ENCODE data around the gene ZNF681.
"Not testable (repeated sequence)": the region's sequence is repeated elsewhere in the genome, so short reads cannot be mapped to it uniquely, and the experiment has no call there.

Gene ZNF681

GRCh38 chr19:23771761-23772674 lies 13.3 kb upstream of the ZNF681 start:
- no peak for FAIRE-seq

DNA sequence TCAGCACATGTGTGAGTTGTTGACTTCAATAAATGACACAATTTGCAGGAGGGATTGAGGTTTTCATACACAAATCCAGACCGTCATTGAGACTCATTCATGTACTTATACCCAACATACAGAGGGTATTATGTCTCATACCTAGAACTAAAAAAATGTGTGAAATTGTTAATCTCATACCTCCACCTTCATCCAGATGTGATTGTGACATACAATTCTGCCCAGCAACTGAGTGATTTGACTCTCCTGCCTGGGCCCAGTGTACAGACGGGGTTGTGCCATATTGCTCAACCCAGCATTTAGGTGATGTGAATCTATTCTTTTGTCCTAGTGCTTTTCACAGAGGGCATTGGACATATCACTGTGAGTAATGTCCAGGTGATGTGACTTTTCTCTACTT lies 12.6 kb upstream of the ZNF681 start:
- FAIRE-seq: no peak

DNA sequence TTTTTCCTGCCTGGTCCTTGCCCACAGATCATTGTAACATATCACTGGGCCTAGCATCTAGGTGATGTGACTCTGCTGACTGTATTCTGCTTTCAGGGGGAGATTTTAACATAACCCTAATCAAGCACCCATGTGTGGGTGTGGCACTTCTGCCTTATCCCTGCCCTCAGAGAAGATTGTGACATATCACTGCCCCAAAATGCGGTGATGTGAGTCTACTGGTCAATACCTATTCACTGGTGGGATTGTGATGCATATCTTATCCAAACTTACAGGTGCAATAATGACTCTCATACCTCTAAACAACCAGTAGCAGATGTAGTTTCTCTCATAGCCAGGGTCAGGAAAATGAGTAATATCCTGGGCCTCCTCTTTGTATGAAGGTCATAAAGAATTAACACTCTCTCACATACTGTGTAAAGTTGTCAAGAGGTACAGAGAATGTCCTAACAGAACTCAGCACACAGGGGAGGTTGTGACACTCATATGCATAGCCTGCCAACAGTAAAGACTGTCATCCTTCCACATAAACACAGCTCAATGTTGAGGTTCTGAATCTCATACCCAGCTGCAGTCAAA lies 12.1 kb upstream of the ZNF681 start:
- FAIRE-seq: no peak

DNA sequence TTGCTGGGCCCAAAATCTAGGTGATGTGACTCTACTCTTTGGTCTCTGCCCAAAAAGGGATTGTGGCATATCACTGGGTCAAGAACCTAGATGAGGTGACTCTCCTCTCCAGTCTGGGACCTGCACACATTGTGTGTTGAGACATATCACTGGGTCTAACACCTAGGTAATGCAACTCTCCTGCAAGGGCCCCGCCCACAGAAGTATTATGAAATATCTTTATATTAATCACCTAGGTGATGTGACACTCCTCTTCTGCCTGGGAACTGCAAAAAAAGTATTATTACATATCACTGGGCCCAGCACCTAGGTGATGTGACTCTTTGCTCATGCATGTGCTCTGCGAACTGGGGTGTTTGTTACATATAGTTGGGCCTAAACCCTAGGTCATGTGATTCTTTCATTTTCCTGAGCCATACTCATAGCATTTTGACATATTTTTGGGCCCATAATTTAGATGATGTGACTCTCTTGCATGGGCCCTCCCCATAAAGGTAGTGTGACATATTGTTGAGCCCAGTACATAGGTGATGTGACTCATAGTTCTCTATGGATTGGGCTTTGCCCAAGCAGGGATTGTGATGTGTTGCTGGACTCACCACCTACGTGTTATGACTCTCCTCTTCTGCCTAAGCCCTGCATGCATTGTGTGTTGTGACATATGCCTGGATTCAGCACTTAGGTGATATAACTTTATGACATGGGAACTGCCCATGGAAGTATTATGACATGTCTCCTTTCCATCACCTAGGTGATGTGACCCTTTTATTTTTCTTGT lies 11.2 kb upstream of the ZNF681 start:
- no peak for FAIRE-seq

DNA sequence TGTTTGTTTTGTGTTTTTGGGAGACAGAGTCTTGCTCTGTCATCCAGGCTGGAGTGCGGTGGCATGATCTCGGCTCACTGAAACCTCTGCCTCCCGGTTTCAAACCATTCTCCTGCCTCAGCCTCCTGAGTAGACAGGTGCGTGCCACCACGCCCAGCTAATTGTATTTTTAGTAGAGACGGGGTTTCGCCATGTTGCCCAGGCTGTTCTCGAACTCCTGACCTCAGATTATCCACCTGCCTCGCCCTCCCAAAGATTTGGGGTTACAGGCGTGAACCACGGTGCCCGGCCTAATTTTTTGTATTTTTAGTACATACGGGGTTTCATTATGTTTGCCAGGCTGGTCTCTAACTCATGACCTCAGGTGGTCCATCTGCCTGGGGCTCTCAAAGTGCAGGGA lies 8.3 kb upstream of the ZNF681 start:
- no peak for FAIRE-seq

DNA sequence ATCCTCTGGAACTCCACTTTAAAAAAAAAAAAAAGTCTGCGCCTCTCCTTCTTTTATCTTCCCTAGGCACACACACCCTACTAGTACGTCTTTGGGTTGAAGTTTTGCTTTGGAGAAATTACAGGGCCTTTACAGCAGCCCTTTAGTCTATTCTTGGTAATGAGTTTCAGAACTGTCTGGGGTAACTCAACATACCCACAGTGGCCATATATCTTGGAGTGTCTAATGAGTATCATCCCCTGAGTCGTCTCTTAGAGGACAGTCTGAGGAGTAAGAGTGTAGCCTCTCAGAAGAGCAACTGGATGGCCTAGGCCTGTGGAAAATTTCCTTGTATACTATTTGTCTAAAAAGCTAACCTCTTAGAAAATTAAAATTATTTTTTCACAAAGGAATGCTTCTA lies 6.1 kb upstream of the ZNF681 start:
- FAIRE-seq: no peak

DNA sequence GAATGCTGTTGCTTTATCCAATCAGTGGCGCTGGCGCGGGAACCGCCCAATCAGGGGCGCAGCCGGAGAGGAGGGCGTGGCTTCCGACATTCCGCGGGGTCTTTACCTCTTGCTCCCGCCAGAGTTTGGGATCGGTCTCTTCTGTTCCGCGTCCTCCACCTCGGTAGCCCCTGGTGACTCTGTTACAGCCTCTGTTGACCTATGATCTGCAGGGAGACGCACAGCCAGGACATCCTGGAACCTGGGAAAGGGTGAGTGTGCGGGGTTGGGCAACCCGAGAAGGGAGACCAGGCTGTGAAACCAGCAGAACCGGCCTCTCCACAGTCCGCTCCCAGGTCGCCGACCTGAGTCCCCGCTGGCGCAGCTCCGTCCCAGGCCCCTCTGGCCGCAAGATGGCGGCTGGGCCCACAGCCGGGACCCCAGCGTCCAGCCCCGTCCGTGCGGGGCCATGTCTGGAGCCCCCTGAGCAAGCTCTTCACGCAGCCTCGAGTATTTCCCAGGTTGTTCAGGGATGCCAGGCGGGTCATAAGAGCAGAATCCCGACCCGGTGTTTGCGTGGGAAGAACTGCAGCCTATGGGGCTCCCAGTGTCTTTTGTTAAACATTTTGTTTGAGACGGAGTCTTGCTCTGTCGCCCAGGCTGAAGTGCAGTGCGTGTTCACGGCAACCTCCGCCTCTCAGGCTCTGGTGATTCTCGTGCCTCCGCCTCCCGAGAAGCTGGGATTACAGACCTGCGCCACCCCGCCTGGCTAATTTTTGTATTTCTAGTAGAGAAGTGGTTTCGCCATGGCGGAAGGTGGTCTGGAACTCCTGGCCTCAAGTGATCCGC lies 4.4 kb upstream of the ZNF681 start:
- FAIRE-seq: no peak

- no peak for FAIRE-seq
Measured at GRCh38 chr19:23762548-23762883, 3.8 kb upstream of the ZNF681 start.

DNA sequence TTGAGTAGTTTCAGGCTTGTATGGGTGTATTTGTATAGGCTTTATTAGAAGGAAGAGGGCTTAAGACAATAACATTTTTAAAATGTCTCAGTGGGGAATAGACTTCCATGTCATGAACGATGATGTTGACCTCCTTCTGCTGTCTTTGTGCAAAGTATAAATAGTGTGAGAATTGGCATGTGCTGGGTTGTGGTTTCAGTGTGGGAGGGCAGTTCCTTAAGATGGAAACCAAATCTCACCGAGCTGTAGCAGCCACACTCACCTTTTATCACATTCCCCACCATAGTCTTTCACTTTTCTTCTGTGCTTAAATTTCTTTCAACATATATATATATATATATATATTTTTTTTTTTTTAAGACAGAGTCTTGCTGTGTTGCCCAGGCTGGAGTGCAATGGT lies 1.6 kb upstream of the ZNF681 start:
- not testable (repeated sequence) for FAIRE-seq

- not testable (repeated sequence) for FAIRE-seq
Measured at GRCh38 chr19:23743633-23744232, 15.0 kb downstream of the ZNF681 start.

- FAIRE-seq: not testable (repeated sequence)
Measured at GRCh38 chr19:23730729-23731465, 27.8 kb downstream of the ZNF681 start.

- FAIRE-seq: not testable (repeated sequence)
Measured at GRCh38 chr19:23724161-23724560, 34.5 kb downstream of the ZNF681 start.

DNA sequence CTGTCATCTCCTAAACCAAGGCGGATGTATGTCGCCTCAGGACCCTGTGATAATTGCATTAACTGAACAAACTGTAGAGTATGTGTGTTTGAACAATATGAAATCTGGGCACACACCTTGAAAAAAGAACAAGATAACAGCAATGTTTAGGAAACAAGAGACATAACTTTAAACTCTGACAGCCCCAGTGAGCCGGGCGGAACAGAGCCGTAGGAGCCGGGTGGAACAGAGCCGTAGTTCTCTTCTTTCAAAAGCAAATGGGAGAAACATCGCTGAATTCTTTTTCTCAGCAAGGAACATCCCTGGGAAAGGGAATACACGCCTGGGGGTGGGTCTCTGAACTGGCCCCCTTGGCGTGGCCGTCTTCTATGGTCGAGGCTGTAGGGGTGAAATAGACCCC lies 39.9 kb downstream of the ZNF681 start:
- FAIRE-seq: no peak

- no peak for FAIRE-seq
Measured at GRCh38 chr19:23716792-23717191, 41.9 kb downstream of the ZNF681 start.

DNA sequence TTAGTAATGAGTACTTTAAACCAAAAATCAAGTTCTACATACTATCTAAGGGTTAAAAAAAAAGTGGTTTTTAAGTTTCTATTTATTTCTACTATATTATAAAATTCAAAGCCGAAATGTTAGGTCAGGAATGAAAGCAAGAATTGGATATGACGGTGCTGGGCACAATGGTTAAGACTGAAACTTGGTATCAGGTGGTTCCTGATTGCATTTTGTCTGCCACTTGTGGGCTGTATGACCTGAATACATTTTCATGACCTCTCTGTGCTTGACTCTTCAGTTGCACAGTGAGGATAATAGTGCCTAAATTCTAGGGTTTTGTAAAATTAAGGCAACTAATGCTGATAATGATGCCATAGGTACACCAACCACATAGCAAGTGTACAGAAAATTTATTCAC lies 49.3 kb downstream of the ZNF681 start:
- no peak for FAIRE-seq

DNA sequence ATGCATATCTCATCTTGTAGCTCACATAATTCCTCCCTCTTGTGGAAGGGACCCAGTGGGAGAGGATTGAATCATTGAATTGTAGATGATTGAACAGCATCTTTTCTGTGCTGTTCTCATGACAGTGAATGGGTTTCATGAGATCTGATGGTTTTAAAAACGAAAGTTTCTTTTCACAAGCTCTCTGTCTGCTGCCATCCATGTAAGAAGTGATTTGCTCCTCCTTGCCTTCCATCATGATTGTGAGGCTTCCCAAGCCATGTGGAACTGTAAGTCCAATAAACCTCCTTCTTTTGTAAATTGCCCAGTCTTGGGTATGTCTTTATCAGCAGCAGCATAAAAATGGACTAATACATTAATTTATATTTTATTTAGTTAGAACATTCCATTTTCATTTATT lies 52.0 kb downstream of the ZNF681 start:
- FAIRE-seq: no peak

GRCh38 chr19:23699521-23699860 lies 59.2 kb downstream of the ZNF681 start:
- FAIRE-seq: no peak

DNA sequence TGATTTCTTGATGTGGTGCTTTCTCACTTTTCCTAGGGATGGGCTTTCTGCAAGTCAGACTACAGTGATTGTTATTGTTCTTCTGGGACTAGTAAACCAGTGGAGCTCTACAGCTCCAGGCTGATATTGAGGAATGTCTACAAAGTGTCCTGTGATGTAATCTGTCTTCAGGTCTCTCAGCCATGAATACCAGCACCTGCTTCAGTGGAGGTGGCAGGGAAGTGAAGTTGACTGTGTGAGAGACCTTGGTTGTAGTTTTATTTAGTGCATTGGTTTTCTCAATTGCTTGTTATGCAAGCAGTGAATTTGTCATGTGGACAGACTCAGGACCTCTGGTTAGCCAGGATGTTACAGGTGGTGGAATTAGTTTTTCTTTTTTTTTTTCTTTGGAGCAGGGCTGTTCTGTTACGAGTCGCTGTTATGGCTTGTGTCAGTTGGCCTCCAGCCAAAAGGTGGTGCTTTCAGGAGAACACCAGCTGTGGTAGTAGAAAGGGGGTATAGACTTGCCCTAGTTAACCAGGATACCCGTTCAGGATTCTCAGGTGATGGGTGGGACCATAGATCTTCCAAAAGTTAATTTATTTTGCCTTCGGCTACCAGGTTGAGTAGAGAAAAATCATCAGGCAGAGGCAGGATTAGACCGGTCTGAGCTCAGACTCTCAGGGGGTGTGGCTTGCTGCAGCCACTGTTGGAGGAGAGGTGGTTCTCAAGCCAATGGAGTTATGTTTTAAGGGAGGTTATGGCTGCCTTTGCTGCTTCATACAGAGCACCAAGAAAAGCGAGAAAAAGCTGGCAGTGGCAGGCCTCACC lies 59.8 kb downstream of the ZNF681 start:
- no peak for FAIRE-seq

DNA sequence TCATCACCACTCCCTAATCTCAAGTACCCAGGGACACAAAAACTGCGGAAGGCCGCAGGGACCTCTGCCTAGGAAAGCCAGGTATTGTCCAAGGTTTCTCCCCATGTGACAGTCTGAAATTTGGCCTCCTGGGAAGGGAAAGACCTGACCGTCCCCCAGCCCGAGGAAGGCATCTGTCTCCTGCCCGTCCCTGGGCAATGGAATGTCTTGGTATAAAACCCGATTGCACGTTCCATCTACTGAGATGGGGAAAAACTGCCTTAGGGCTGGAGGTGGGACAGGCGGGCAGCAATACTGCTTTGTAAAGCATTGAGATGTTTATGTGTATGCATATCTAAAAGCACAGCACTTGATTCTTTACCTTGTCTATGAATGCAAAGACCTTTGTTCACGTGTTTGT lies 65.8 kb downstream of the ZNF681 start:
- not testable (repeated sequence) for FAIRE-seq

Measured in A204.1 (cell line).